D721Med (cell line): ENCODE measurements around the gene REPS1.

Experiments
- DNase-seq: peaks from one replicate; pipeline ENCODE4 v3.0.0; 2011; ENCODE audit warnings: low spot score; ENCODE audit not compliant: insufficient read length
- FAIRE-seq: peaks from 2 replicates; lab custom pipeline; 2011; peaks lifted over from hg19 to GRCh38; lab: Jason Lieb, UNC
- CTCF ChIP-seq: IDR thresholded peaks from 2 replicates; pipeline ENCODE4 v1.5.1; 2012; ENCODE audit warnings: mild to moderate bottlenecking, control low read depth; ENCODE audit not compliant: insufficient read depth; ENCODE audit errors: missing control alignments

REPS1 gene

GRCh38 chr6:138988469-138988834 is 399 bp upstream of the REPS1 start:
- no peak for DNase-seq
- no peak for FAIRE-seq
- TF ChIP-seq CTCF, result no peak

- DNase-seq (no peak), FAIRE-seq (no peak)
- TF ChIP-seq CTCF, result no peak
These were observed 892 bp downstream of the REPS1 start for GRCh38 chr6:138987080-138987642.

GRCh38 chr6:138986578-138986977 is 1.5 kb downstream of the REPS1 start:
- DNase-seq (no peak), FAIRE-seq (peak; percentile 6)
- no peak for TF ChIP-seq CTCF

- no peak for TF ChIP-seq CTCF
- no peak for FAIRE-seq
- DNase-seq, result no peak
These were observed 6.6 kb downstream of the REPS1 start for GRCh38 chr6:138981416-138981815.

DNA sequence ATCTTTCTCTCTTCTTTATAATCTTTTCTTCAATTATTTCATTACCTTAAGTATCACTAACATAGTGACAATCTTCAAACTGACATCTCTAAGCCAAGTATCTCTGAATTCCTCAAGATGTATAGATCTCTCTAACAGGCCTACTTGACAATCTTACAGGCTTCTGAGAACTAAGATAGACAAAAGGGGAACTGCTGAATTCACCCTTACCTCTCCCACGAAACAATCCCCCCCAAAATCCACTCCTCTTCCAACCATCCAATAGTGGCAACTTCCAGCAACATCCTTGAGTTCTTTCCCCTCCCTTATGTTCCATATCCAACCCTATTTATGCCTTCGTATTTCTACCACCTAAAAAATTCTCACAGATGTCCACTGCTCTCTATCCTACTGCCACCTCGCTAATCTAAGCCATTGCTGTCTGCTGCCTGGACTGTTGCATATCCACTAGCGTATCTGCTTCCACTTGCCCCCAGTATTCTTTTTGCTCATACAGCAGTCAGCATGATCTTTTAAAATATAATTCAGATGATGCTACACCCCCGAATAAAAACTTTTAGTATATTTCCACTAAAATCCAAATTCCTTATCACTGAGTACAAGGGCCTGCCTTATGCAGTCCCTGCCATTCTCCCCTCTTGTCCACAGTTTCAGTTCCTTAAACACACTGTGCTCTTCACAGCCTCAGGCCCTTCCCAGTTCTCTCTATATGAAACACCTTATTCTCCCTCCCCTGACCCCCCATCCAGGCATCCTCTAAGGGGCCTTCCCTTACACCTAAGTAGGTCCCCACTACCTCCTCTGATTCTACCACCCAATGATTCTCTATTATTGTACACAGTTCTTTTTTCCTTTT is 8.0 kb downstream of the REPS1 start:
- DNase-seq (no peak), FAIRE-seq (no peak)
- TF ChIP-seq CTCF, result no peak

- no peak for FAIRE-seq
- no peak for TF ChIP-seq CTCF
- no peak for DNase-seq
These were observed 8.7 kb downstream of the REPS1 start for GRCh38 chr6:138979365-138979764.

DNA sequence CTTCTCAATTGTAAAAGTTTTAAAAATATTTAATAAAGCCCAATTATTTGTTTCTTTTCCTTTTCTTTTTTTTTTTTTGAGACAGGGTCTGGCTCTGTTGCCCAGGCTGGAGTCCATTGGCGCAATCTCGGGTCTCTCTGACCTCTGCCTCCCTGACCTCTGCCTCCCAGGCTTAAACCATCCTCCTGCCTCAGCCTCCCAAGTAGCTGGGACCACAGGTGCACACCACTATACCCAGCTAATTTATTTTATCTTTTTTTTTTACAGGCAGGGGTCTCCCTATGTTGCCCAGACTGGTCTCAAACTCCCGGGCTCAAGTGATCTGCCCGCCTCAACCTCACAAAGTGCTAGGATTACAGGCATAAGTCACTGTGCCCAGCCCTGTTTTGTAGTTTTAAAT is 9.8 kb downstream of the REPS1 start:
- DNase-seq, result no peak
- TF ChIP-seq CTCF, result no peak
- no peak for FAIRE-seq
